K562 (cell line): ENCODE results near the gene LRRC41. TPM values are rescaled to one million over a fixed set of nuclear protein-coding genes. Genes with fewer than 3 reads are reported as not detected.

Experiments
- DMBX1 ChIP-seq: fragments of 250-450 bp; sonication (Bioruptor Pico); IDR thresholded peaks from 2 replicates; pipeline ENCODE4 v1.8.0; 2022; ENCODE audit warnings: inconsistent platforms, mild to moderate bottlenecking, moderate library complexity, borderline replicate concordance
- ETV6 ChIP-seq, 3 experiments: fragments of 150-350 bp in 1 of 3; sonication (generic) in 1 of 3; formaldehyde crosslinking in 1 of 3; IDR thresholded peaks; 2 replicates each; pipeline versions ENCODE4 v1.6.1 to v1.8.0; 2014 to 2022; ENCODE audit warnings: borderline replicate concordance in 2 of 3, low read depth in 2 of 3, antibody characterized with exemption in 1 of 3, low read length in 1 of 3, mild to moderate bottlenecking in 1 of 3, missing genetic modification reagents in 1 of 3
- FOXA3 ChIP-seq, 2 experiments: fragments of 450-650 bp in 1 of 2; sonication (generic) in 1 of 2; formaldehyde crosslinking; IDR thresholded peaks in 1 of 2; conservative IDR thresholded peaks in 1 of 2; 2 replicates each; pipeline versions ENCODE4 v1.4.0 to v1.8.0; 2020 to 2022; ENCODE audit warnings: mild to moderate bottlenecking in 2 of 2, missing genetic modification reagents in 1 of 2
- HIVEP1 ChIP-seq: fragments of 250-450 bp; sonication (Bioruptor Pico); IDR thresholded peaks from 2 replicates; pipeline ENCODE4 v1.4.0; 2020; ENCODE audit warnings: mild to moderate bottlenecking
- MIER1 ChIP-seq: fragments of 450-650 bp; IDR thresholded peaks from 2 replicates; pipeline ENCODE4 v1.6.1; 2016; ENCODE audit warnings: antibody characterized with exemption, mild to moderate bottlenecking, low read depth
- NCOA4 ChIP-seq: fragments of 450-650 bp; IDR thresholded peaks from 2 replicates; pipeline ENCODE4 v1.6.1; 2018; ENCODE audit warnings: mild to moderate bottlenecking; ENCODE audit not compliant: partially characterized antibody
- NFYB ChIP-seq: IDR thresholded peaks from 2 replicates; pipeline ENCODE4 v1.6.1; 2011; ENCODE audit warnings: mild to moderate bottlenecking, moderate library complexity; ENCODE audit not compliant: insufficient read length; ENCODE audit errors: extremely low read depth
- PHB2 ChIP-seq: fragments of 450-650 bp; IDR thresholded peaks from 2 replicates; pipeline ENCODE4 v1.6.1; 2017; ENCODE audit warnings: low read depth
- RBM14 ChIP-seq: fragments of 200-400 bp; formaldehyde crosslinking; IDR thresholded peaks from 2 replicates; pipeline ENCODE4 v1.6.1; 2018; ENCODE audit warnings: low read depth, mild to moderate bottlenecking, low read length, moderate library complexity, borderline replicate concordance; ENCODE audit not compliant: insufficient read depth
- RNF2 ChIP-seq: sonication (generic); IDR thresholded peaks from 2 replicates; pipeline ENCODE4 v1.6.1; 2016
- SMARCB1 ChIP-seq: IDR thresholded peaks from 2 replicates; pipeline ENCODE4 v1.6.1; 2011; ENCODE audit warnings: improper control_type of control experiment, low read depth; ENCODE audit not compliant: insufficient read length
- ZNF134 ChIP-seq: fragments of 250-450 bp; sonication (Bioruptor Pico); conservative IDR thresholded peaks from 2 replicates; pipeline ENCODE4 v1.4.0; 2020
- ZNF695 ChIP-seq: fragments of 450-650 bp; formaldehyde crosslinking; IDR thresholded peaks from 2 replicates; pipeline ENCODE4 v1.4.0; 2020; ENCODE audit warnings: mild to moderate bottlenecking, moderate library complexity
- ZNF75A ChIP-seq: fragments of 450-650 bp; formaldehyde crosslinking; IDR thresholded peaks from 2 replicates; pipeline ENCODE4 v1.4.0; 2020; ENCODE audit warnings: mild to moderate bottlenecking
- polyA plus RNA-seq, 8 experiments: library from polyadenylated mRNA; depleted of rRNA in 4 of 8; stranded (reverse) in 5 of 8; unstranded in 3 of 8; fragments of >200 nt; fragmentation: Nextera tagmentation in 2 of 8; fragmentation: Illumina TruSeq in 1 of 8; extraction: Ambion mirVana in 2 of 8; extraction: Trizol in 1 of 8; gene quantifications; 2 replicates each; pipeline versions ENCODE4 v1.2.1 to v1.2.3, GENCODE V29; 2011 to 2014; ENCODE audit warnings: inconsistent platforms in 1 of 8, missing spikeins in 1 of 8
- total RNA-seq, 7 experiments: library from RNA; depleted of rRNA in 6 of 7; stranded (reverse); fragments of >200 nt in 6 of 7; fragmentation: Illumina TruSeq in 2 of 7; extraction: Trizol in 2 of 7; gene quantifications; 2 replicates each; pipeline versions ENCODE4 v1.2.1 to v1.2.3, GENCODE V29; 2011 to 2021; ENCODE audit warnings: low replicate concordance in 1 of 7
- TF ChIP-seq, protein P1 (sequence below): fragments of 250-450 bp; sonication (Bioruptor Pico); IDR thresholded peaks from 2 replicates; pipeline ENCODE4 v1.9.0; 2021; ENCODE audit warnings: mild to moderate bottlenecking
- TF ChIP-seq, protein P2 (sequence below): fragments of 200-600 bp; sonication (generic); IDR thresholded peaks from one replicate; pipeline ENCODE4 v1.6.1; 2012; ENCODE audit warnings: mild to moderate bottlenecking, low read depth, low read length, inconsistent platforms

LRRC41 gene
- total and polyA plus RNA-seq, 9 of the 15 experiments (the other 6 are each of a cell fraction or from before 2014, with no cell fraction given) = 10.5 to 64.7 (median 44.2) TPM

DNA sequence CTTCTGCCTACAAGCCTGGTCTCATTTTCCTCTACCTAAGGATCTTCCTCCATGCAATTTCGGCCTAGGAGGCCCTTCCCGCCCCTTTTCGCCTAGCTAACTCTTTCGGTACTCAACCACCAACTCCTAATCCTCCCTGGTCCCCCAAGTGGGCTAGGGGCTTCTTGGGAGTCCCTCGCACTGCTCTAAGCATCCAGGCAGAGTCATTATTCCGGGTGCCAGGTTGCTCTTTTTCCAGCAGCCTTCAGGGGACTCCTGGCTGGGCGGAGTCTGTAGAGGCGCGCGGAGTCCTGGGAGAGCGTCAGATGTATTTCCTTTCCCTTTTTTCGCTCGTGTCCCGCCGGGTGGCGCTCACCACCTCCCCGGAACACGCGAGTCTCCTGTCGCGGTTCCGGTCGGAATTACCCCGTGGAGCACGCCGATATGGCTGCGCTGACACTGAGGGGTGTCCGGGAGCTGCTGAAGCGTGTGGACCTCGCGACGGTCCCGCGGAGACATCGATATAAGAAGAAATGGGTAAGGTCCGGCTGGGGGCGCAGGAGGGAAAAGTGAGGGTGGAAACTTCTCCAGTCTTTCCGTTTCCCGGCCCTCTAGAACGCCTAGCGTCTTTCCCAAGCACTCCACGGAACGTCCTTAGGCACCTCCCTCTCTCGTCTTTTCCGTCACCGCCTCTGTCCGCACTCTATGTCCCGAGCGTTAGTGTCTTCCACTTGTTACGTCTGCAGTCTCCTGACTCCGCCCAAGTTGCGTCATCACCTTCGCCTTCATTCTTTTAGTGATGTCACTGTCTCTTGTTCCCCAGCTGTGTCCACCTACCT lies 37.2 kb upstream of the LRRC41 start, which contains the start of gene NSUN4 (continued):
- TF ChIP-seq ZNF75A (CRISPR knock-in tag) = no peak
- TF ChIP-seq NFYB = no peak
- no peak for TF ChIP-seq NCOA4
- TF ChIP-seq RBM14 = no peak
- no peak for TF ChIP-seq ZNF134 (CRISPR knock-in tag)
- TF ChIP-seq ZNF695 (CRISPR knock-in tag) = no peak
- 0 out of 2 replicates have a peak, but pooled peaks have one; percentile 76 for TF ChIP-seq HIVEP1 (CRISPR knock-in tag)
- TF ChIP-seq FOXA3 (CRISPR knock-in tag; conservative IDR thresholded peaks at IDR 0.05 in 1 of 2, IDR thresholded peaks at IDR 0.05 in 1 of 2) = peak in 1 of 2 experiments; percentile 29; a peak in 1 of 4 replicates
- TF ChIP-seq, protein P1, sequence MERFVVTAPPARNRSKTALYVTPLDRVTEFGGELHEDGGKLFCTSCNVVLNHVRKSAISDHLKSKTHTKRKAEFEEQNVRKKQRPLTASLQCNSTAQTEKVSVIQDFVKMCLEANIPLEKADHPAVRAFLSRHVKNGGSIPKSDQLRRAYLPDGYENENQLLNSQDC (CRISPR knock-in tag) = no peak
- TF ChIP-seq, protein P2, sequence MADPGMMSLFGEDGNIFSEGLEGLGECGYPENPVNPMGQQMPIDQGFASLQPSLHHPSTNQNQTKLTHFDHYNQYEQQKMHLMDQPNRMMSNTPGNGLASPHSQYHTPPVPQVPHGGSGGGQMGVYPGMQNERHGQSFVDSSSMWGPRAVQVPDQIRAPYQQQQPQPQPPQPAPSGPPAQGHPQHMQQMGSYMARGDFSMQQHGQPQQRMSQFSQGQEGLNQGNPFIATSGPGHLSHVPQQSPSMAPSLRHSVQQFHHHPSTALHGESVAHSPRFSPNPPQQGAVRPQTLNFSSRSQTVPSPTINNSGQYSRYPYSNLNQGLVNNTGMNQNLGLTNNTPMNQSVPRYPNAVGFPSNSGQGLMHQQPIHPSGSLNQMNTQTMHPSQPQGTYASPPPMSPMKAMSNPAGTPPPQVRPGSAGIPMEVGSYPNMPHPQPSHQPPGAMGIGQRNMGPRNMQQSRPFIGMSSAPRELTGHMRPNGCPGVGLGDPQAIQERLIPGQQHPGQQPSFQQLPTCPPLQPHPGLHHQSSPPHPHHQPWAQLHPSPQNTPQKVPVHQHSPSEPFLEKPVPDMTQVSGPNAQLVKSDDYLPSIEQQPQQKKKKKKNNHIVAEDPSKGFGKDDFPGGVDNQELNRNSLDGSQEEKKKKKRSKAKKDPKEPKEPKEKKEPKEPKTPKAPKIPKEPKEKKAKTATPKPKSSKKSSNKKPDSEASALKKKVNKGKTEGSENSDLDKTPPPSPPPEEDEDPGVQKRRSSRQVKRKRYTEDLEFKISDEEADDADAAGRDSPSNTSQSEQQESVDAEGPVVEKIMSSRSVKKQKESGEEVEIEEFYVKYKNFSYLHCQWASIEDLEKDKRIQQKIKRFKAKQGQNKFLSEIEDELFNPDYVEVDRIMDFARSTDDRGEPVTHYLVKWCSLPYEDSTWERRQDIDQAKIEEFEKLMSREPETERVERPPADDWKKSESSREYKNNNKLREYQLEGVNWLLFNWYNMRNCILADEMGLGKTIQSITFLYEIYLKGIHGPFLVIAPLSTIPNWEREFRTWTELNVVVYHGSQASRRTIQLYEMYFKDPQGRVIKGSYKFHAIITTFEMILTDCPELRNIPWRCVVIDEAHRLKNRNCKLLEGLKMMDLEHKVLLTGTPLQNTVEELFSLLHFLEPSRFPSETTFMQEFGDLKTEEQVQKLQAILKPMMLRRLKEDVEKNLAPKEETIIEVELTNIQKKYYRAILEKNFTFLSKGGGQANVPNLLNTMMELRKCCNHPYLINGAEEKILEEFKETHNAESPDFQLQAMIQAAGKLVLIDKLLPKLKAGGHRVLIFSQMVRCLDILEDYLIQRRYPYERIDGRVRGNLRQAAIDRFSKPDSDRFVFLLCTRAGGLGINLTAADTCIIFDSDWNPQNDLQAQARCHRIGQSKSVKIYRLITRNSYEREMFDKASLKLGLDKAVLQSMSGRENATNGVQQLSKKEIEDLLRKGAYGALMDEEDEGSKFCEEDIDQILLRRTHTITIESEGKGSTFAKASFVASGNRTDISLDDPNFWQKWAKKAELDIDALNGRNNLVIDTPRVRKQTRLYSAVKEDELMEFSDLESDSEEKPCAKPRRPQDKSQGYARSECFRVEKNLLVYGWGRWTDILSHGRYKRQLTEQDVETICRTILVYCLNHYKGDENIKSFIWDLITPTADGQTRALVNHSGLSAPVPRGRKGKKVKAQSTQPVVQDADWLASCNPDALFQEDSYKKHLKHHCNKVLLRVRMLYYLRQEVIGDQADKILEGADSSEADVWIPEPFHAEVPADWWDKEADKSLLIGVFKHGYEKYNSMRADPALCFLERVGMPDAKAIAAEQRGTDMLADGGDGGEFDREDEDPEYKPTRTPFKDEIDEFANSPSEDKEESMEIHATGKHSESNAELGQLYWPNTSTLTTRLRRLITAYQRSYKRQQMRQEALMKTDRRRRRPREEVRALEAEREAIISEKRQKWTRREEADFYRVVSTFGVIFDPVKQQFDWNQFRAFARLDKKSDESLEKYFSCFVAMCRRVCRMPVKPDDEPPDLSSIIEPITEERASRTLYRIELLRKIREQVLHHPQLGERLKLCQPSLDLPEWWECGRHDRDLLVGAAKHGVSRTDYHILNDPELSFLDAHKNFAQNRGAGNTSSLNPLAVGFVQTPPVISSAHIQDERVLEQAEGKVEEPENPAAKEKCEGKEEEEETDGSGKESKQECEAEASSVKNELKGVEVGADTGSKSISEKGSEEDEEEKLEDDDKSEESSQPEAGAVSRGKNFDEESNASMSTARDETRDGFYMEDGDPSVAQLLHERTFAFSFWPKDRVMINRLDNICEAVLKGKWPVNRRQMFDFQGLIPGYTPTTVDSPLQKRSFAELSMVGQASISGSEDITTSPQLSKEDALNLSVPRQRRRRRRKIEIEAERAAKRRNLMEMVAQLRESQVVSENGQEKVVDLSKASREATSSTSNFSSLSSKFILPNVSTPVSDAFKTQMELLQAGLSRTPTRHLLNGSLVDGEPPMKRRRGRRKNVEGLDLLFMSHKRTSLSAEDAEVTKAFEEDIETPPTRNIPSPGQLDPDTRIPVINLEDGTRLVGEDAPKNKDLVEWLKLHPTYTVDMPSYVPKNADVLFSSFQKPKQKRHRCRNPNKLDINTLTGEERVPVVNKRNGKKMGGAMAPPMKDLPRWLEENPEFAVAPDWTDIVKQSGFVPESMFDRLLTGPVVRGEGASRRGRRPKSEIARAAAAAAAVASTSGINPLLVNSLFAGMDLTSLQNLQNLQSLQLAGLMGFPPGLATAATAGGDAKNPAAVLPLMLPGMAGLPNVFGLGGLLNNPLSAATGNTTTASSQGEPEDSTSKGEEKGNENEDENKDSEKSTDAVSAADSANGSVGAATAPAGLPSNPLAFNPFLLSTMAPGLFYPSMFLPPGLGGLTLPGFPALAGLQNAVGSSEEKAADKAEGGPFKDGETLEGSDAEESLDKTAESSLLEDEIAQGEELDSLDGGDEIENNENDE = peak; percentile 40
- peak; percentile 53; the same call in 1 of the 2 replicates for TF ChIP-seq MIER1
- peak; percentile 55; the same call in 1 of the 2 replicates for TF ChIP-seq DMBX1
- TF ChIP-seq ETV6 (IDR thresholded peaks at IDR 0.05; ENCODE audit: borderline replicate concordance in 1 of 2, low read depth in 2 of 2, low read length in 1 of 2) = peak; percentile 36 to 40; a peak in 1 of 4 replicates
- TF ChIP-seq ETV6 (CRISPR knock-in tag; IDR thresholded peaks at IDR 0.05; ENCODE audit: borderline replicate concordance) = no peak
- TF ChIP-seq PHB2 = no peak; the same call in 1 of the 2 replicates
- peak; percentile 83 for TF ChIP-seq RNF2
- no peak for TF ChIP-seq SMARCB1
